Activated CD4-positive, alpha-beta memory T cell treated with anti-CD3 and anti-CD28 coated beads, Interleukin-2, amount 10 ng/mL, durations not matched to agents 7 days and 5 days (primary cell): ENCODE measurements around the gene IFNGR1. TPM values are rescaled to one million over a fixed set of nuclear protein-coding genes. Genes with fewer than 3 reads are reported as not detected.

Experiments used
- CTCF ChIA-PET: fragments of 350-600 bp; sonication (Branson Sonifier 250); formaldehyde crosslinking; loops from one replicate; lab custom pipeline; 2021; ENCODE audit warnings: antibody characterized with exemption, inconsistent platforms; lab: Charles Lee
- POLR2A ChIA-PET: fragments of 350-600 bp; sonication (Branson Sonifier 250); formaldehyde crosslinking; loops from one replicate; lab custom pipeline; 2021; ENCODE audit warnings: antibody characterized with exemption; lab: Charles Lee
- DNase-seq: peaks from one replicate; pipeline ENCODE4 v3.0.0-alpha.2; 2020
- H3K27ac Mint-ChIP-seq: one replicate; pipeline ENCODE4 v1.8.0; 2021; ENCODE audit warnings: mild to moderate bottlenecking, mixed read lengths
- H3K27me3 Mint-ChIP-seq: one replicate; pipeline ENCODE4 v1.8.0; 2021; ENCODE audit warnings: mixed read lengths
- H3K36me3 Mint-ChIP-seq: one replicate; pipeline ENCODE4 v1.8.0; 2021; ENCODE audit warnings: low read depth, mixed read lengths
- H3K4me1 Mint-ChIP-seq: one replicate; pipeline ENCODE4 v1.8.0; 2021; ENCODE audit warnings: mixed read lengths
- H3K4me3 Mint-ChIP-seq: one replicate; pipeline ENCODE4 v1.8.0; 2021; ENCODE audit warnings: mild to moderate bottlenecking, mixed read lengths
- H3K9me3 Mint-ChIP-seq: one replicate; pipeline ENCODE4 v1.8.0; 2021; ENCODE audit warnings: mixed read lengths
- total RNA-seq, 2 experiments: library from RNA; stranded (reverse); gene quantifications; one replicate each; pipeline ENCODE4 v1.2.3, GENCODE V29; 2021

The IFNGR1 gene
- total RNA-seq, 2 experiments from 2014 or later: 27.3 to 28.9 TPM

DNA sequence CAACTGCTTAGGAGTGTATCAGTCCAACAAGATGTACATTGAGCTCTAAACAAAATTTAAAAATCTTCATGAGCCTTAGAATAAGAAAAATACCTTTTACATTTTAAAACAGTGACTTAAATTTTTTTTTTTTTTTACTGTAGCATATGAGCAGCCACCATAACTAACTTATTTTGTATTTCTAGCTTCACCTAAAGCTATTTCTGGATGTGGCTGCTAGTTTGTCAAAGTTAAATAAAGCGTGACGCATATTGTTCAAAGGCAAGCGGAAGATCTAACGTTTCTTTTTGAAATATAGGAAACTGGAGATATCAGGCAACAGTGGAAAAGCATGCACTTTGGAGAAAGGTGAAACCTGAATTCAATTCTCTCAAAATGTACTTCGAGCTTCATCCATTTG is 42.5 kb downstream of the IFNGR1 start:
- H3K9me3 Mint-ChIP-seq: peaks cover 19% of the 10 kb centered on the region
- H3K27ac Mint-ChIP-seq: no peak overlapping the region
- CTCF ChIA-PET: interaction anchor here (1.6 kb wide), 1 partner anchor 11 kb away, joined by 4 read pairs; no protein-coding TSS in a partner anchor
- H3K36me3 Mint-ChIP-seq: peaks cover 10% of the 10 kb centered on the region
- H3K4me1 Mint-ChIP-seq: no peaks in the 10 kb centered on the region
- POLR2A ChIA-PET: no interaction called here
- DNase-seq: no peak
- peaks cover 16% of the 10 kb centered on the region for H3K27me3 Mint-ChIP-seq
- no peak overlapping the region for H3K4me3 Mint-ChIP-seq

- peaks cover 16% of the 10 kb centered on the region for H3K27me3 Mint-ChIP-seq
- no peak overlapping the region for H3K4me3 Mint-ChIP-seq
- no peak for DNase-seq
- ChIA-PET CTCF (interaction anchor here (1.1 to 1.6 kb wide), 2 partner anchors 10 to 101 kb away, joined by 3 to 4 read pairs; no protein-coding TSS in a partner anchor), POLR2A (no interaction called here)
- no peak overlapping the region for H3K27ac Mint-ChIP-seq
- H3K9me3 Mint-ChIP-seq: peaks cover 17% of the 10 kb centered on the region
- no peaks in the 10 kb centered on the region for H3K4me1 Mint-ChIP-seq
- H3K36me3 Mint-ChIP-seq: peaks cover 8% of the 10 kb centered on the region
Measured at GRCh38 chr6:137175868-137176245, 43.3 kb downstream of the IFNGR1 start.

- Mint-ChIP-seq H3K36me3 (peaks cover 6% of the 10 kb centered on the region), H3K4me1 (no peaks in the 10 kb centered on the region), H3K27ac (no peak overlapping the region), H3K4me3 (no peak overlapping the region), H3K27me3 (peaks cover 16% of the 10 kb centered on the region), H3K9me3 (peaks cover 18% of the 10 kb centered on the region)
- no peak for DNase-seq
- ChIA-PET POLR2A (no interaction called here), CTCF (interaction anchor here (1.1 to 1.6 kb wide), 2 partner anchors 9 to 102 kb away, joined by 3 to 4 read pairs; no protein-coding TSS in a partner anchor)
Measured at GRCh38 chr6:137175157-137175867, 43.9 kb downstream of the IFNGR1 start.

- peaks cover 14% of the 10 kb centered on the region for H3K27me3 Mint-ChIP-seq
- peaks cover 15% of the 10 kb centered on the region for H3K9me3 Mint-ChIP-seq
- H3K4me1 Mint-ChIP-seq: no peaks in the 10 kb centered on the region
- no peak for DNase-seq
- no peak within 1 kb of the TSS for H3K4me3 Mint-ChIP-seq
- H3K36me3 Mint-ChIP-seq: no peaks in the 10 kb centered on the region
- no peak within 1 kb of the TSS for H3K27ac Mint-ChIP-seq
- CTCF ChIA-PET: interaction anchor here (0.6 to 1.2 kb wide), 2 partner anchors 69 to 79 kb away, joined by 3 to 4 read pairs; no protein-coding TSS in a partner anchor
- POLR2A ChIA-PET: no interaction called here
Measured at GRCh38 chr6:137173501-137173900, 45.7 kb downstream of the IFNGR1 start, which contains the start of gene IL22RA2. IL22RA2 (minus strand) TSS chr6:137173644; CDS start chr6:137161749, 11,895 bp downstream.

GRCh38 chr6:137172734-137173431 is 46.3 kb downstream of the IFNGR1 start:
- Mint-ChIP-seq H3K27me3 (peaks cover 14% of the 10 kb centered on the region), H3K4me3 (no peak overlapping the region), H3K27ac (no peak overlapping the region), H3K9me3 (peaks cover 15% of the 10 kb centered on the region), H3K4me1 (no peaks in the 10 kb centered on the region), H3K36me3 (no peaks in the 10 kb centered on the region)
- CTCF ChIA-PET: no interaction called here
- no peak for DNase-seq
- POLR2A ChIA-PET: no interaction called here

DNA sequence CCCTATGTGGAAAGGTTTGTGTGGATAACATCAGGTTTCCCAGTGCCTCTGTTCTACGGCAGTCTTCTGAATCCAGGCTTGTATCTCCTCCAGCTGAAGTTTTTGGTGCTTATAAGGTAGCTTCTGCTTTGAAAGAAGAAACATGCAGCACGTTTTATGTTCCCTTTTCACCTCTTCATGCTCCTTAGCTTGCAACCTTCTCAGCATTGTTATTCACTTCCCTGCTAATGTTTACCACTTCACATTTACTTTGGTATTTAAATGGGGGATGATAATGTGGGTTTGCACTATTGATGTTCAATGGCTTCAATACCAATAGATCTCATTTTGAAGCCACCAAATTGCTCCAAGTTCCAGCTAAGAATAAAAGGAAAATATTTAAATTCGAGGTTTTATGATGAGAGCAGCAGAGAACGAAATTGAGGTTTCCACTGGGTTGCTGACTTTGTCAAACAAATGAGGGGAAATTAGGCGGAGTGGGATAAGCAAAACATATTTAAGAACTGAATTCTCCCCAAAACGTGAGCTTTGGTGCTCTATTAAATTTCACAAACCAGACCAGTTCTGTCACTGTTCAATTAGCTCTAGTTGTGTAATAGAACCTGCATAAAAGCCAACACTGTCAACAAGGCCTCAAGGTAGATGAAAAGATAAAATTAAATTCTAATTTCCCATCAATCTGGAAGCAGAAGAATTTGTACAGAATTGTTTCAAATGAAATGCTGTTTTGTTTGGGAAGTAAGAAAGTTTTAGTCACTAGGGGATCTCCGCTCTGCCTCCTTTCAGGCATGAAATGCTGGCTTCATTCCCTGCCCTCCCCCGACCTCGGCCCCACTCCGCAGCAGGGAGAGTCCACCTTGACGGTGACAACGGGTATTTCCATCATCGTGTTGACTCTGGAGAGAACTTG is 47.1 kb downstream of the IFNGR1 start:
- Mint-ChIP-seq H3K36me3 (no peaks in the 10 kb centered on the region), H3K27ac (no peak overlapping the region), H3K4me1 (peaks cover 4% of the 10 kb centered on the region), H3K4me3 (no peak overlapping the region), H3K9me3 (peaks cover 17% of the 10 kb centered on the region), H3K27me3 (peaks cover 14% of the 10 kb centered on the region)
- no peak for DNase-seq
- CTCF ChIA-PET: no interaction called here
- POLR2A ChIA-PET: no interaction called here

GRCh38 chr6:137171053-137171374 is 48.2 kb downstream of the IFNGR1 start:
- Mint-ChIP-seq H3K4me1 (peaks cover 9% of the 10 kb centered on the region), H3K27ac (no peak overlapping the region)

DNA sequence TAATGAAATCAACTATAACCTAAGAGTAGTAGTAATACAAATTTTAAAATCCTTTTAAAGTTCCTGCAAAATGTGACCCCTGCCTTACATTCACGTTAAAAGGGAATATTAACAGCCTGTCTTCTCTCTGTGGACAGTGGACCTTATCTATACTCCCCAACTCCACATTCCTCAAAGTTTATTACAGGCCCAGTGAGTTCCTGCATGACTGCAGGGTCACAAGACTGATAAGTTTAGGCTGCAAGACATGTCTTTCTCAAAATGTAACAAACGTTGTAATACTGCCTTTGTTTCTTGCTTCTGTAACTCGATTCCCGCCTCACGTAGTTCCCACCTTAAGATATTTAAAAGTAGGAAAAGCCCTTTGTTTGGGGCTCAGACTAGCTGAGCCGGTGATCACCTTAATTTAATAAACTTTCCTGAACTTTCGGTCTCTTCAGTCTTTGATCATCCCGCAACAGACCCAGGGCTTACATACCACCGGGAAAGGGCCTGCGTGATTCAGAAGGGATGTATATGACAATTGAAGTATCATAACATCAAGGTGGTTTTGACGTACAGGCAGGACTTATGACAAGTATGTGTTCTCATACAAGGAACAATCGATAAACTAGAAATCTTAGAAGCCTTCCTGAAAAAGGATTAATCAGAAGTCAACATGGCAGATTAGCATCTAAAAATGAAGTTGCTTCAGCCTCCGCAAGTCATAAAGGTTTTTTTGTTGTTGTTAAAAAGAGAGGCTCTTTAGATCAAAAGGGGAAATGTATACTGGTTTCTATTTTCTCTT is 48.7 kb downstream of the IFNGR1 start:
- CTCF ChIA-PET: interaction anchor here (0.6 kb wide), 1 partner anchor 872 kb away, joined by 3 read pairs; no protein-coding TSS in a partner anchor
- peaks cover 15% of the 10 kb centered on the region for H3K4me1 Mint-ChIP-seq

More at GRCh38 chr6:137171053-137171374, 48.2 kb downstream of the IFNGR1 start:
- Mint-ChIP-seq H3K9me3 (peaks cover 17% of the 10 kb centered on the region), H3K4me3 (no peak overlapping the region), H3K27me3 (peaks cover 14% of the 10 kb centered on the region), H3K36me3 (no peaks in the 10 kb centered on the region)
- ChIA-PET CTCF (no interaction called here), POLR2A (no interaction called here)
- no peak for DNase-seq

GRCh38 chr6:137167702-137168377 is 51.3 kb downstream of the IFNGR1 start:
- Mint-ChIP-seq H3K4me3 (no peak overlapping the region), H3K36me3 (peaks cover 16% of the 10 kb centered on the region), H3K9me3 (peaks cover 29% of the 10 kb centered on the region), H3K4me1 (peaks cover 30% of the 10 kb centered on the region), H3K27me3 (peaks cover 3% of the 10 kb centered on the region), H3K27ac (no peak overlapping the region)
- no peak for DNase-seq
- CTCF ChIA-PET: no interaction called here
- POLR2A ChIA-PET: interaction anchor here (0.5 kb wide), 1 partner anchor 1728 kb away, joined by 3 read pairs; no protein-coding TSS in a partner anchor

More for the DNA sequence above, 48.7 kb downstream of the IFNGR1 start:
- peaks cover 12% of the 10 kb centered on the region for H3K27me3 Mint-ChIP-seq
- H3K4me3 Mint-ChIP-seq: no peak overlapping the region
- peaks cover 17% of the 10 kb centered on the region for H3K9me3 Mint-ChIP-seq
- no peak overlapping the region for H3K27ac Mint-ChIP-seq
- POLR2A ChIA-PET: no interaction called here
- DNase-seq: no peak
- H3K36me3 Mint-ChIP-seq: no peaks in the 10 kb centered on the region

GRCh38 chr6:137166247-137167098 is 52.7 kb downstream of the IFNGR1 start:
- ChIA-PET CTCF (interaction anchor here (0.8 to 2.5 kb wide), 13 partner anchors 10 to 196 kb away, joined by 3 to 17 read pairs (median 4); no protein-coding TSS in a partner anchor), POLR2A (interaction anchor here (0.6 to 2.0 kb wide), 6 partner anchors 11 to 95 kb away, joined by 3 to 9 read pairs (median 4); no protein-coding TSS in a partner anchor)
- H3K27ac Mint-ChIP-seq: peak overlapping the region; percentile 3
- peaks cover 26% of the 10 kb centered on the region for H3K9me3 Mint-ChIP-seq
- H3K4me3 Mint-ChIP-seq: no peak overlapping the region
- H3K27me3 Mint-ChIP-seq: peaks cover 12% of the 10 kb centered on the region
- no peak for DNase-seq
- H3K36me3 Mint-ChIP-seq: peaks cover 20% of the 10 kb centered on the region
- H3K4me1 Mint-ChIP-seq: peaks cover 30% of the 10 kb centered on the region
